Pancreas (tissue), 10 donors: Measurements from ENCODE around the gene CHM. TPM values are rescaled to one million over a fixed set of nuclear protein-coding genes. Genes with fewer than 3 reads are reported as not detected.

ENCODE experiments used
- ATAC-seq, 4 donors: fragments of 200-7000 bp; cut with Tn5 transposase; one replicate each; pipeline versions ENCODE4 v1.8.0 to v1.9.1; 2020; ENCODE audit warnings: mild to moderate bottlenecking in 4 of 4, moderate library complexity in 4 of 4
- DNase-seq, 6 donors: peaks; one replicate each; pipeline ENCODE4 v3.0.0-alpha.2; 2020
- FAIRE-seq: peaks from 2 replicates; lab custom pipeline; 2012; peaks lifted over from hg19 to GRCh38; lab: Jason Lieb, UNC
- H3K27ac ChIP-seq, 4 donors: fragments of 200-600 bp; sonication (generic); 1 replicate in 3 of 4; 2 replicates in 1 of 4; pipeline versions ENCODE4 v1.5.0 to v1.8.0; 2020
- H3K27me3 ChIP-seq, 4 donors: fragments of 200-600 bp; one replicate each; pipeline ENCODE4 v1.8.0; 2021
- H3K36me3 ChIP-seq, 3 donors: fragments of 200-600 bp; sonication (generic) in 1 of 3; one replicate each; pipeline versions ENCODE4 v1.5.0 to v1.8.0; 2020 to 2021
- H3K4me1 ChIP-seq, 3 donors: fragments of 200-600 bp; one replicate each; pipeline ENCODE4 v1.8.0; 2021
- H3K4me3 ChIP-seq, 4 donors: fragments of 200-600 bp; sonication (generic) in 2 of 4; one replicate each; pipeline versions ENCODE4 v1.5.0 to v1.8.0; 2020 to 2021
- H3K9me3 ChIP-seq, 4 donors: fragments of 200-600 bp; one replicate each; pipeline ENCODE4 v1.8.0; 2021
- WGBS, 2 donors: extraction: QIAGEN DNeasy Blood & Tissue Kit; methylation state at CpG; one replicate each; pipeline ENCODE4 v1.1.7; 2013; 5-methylcytosine and 5-hydroxymethylcytosine counted together
- intact Hi-C, 3 donors: fragments of 100-400 bp; cut with DNase I; formaldehyde crosslinking; loops; one replicate each; pipeline versions ENCODE4 v1.11.1 to v1.14.2; 2022
- polyA plus RNA-seq, 2 donors: library from polyadenylated mRNA; stranded (reverse); fragments of 200-250 nt; gene quantifications; one replicate each; pipeline ENCODE4 v1.2.3, GENCODE V29; 2013
- total RNA-seq, 6 donors: library from RNA; stranded (reverse); fragmentation: NEBNext Ultra II Directional in 4 of 6; extraction: Animal tissue kit (Norgen Biotek cat#: 25700) in 4 of 6; gene quantifications; one replicate each; pipeline versions ENCODE4 v1.2.1 to v1.2.4, GENCODE V29; 2021 to 2023
- TF ChIP-seq, protein P1 (sequence below), 4 donors: fragments of 200-600 bp; sonication (generic) in 3 of 4; IDR thresholded peaks; one replicate each; pipeline versions ENCODE4 v1.5.0 to v1.8.0; 2021; ENCODE audit warnings: antibody characterized with exemption in 4 of 4
- donor health status: healthy with polysubstance abuse.
- donor health status: DM: no; HTN: no; CAD: no; lungs with moderate emphysema.
- donor health status: DM: no; HTN: no; CAD: no.
- donor health status: control.
- donor health status: control.
- donor health status: Bipolar disorder and iron deficiency.
- donor health status: DM: yes; HTN: yes; CAD: no.
- donor health status: DM: no; HTN: no; CAD: no.
- donor health status: DM: no; HTN: no; CAD: no.
- donor health status: DM: yes; HTN: yes; CAD: no.

The CHM gene
- total and polyA plus RNA-seq, 8 donors, result 3.9 to 10.7 (median 7.9) TPM

DNA sequence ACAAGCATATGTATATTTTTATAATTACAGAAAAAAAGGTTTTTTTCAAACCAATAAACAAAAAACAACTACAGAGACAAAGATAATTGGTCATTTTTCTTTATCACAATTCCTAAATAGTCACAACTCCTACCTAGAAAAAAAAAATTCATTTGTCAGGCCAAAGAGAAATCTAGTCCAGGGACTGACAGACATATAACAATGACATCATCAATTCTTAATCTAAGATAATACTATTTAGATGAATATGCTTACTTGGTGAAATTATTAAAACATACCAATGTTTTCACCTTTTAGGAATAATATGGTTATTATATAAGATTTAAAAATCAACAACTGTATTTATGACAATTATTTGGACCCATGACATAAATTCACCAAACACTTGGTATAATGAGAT lies 48.4 kb downstream of the CHM start:
- FAIRE-seq, result peak; percentile 9
- H3K27me3 ChIP-seq, result no peaks in the 10 kb centered on the region
- intact Hi-C loops, result no loop called here
- H3K4me3 ChIP-seq, result no peak overlapping the region
- no peak for DNase-seq
- no peaks in the 10 kb centered on the region for H3K36me3 ChIP-seq
- H3K9me3 ChIP-seq, result no peaks in the 10 kb centered on the region
- H3K27ac ChIP-seq, result no peak overlapping the region
- ATAC-seq, result no peak
- TF ChIP-seq, protein P1, sequence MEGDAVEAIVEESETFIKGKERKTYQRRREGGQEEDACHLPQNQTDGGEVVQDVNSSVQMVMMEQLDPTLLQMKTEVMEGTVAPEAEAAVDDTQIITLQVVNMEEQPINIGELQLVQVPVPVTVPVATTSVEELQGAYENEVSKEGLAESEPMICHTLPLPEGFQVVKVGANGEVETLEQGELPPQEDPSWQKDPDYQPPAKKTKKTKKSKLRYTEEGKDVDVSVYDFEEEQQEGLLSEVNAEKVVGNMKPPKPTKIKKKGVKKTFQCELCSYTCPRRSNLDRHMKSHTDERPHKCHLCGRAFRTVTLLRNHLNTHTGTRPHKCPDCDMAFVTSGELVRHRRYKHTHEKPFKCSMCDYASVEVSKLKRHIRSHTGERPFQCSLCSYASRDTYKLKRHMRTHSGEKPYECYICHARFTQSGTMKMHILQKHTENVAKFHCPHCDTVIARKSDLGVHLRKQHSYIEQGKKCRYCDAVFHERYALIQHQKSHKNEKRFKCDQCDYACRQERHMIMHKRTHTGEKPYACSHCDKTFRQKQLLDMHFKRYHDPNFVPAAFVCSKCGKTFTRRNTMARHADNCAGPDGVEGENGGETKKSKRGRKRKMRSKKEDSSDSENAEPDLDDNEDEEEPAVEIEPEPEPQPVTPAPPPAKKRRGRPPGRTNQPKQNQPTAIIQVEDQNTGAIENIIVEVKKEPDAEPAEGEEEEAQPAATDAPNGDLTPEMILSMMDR (IDR thresholded peaks at IDR 0.05), result no peak
- no peaks in the 10 kb centered on the region for H3K4me1 ChIP-seq

DNA sequence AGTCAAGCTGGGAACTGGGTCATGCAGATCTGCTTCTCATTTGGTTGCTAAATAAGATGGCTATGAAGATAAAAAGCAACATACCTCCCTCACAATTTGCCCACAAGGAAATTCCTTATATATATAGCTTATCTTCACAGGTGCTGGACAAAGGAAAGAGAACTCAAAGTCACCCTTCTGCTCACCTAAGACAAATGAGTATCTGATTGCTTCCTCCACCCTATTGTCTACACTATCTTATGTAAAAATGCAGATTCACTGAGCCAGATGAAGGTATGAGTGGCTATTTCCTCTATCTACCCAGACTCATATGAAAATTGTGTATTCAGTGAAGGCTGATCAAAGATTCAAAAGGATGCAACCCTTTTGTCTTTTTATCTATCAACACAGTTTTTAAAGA lies 50.8 kb downstream of the CHM start:
- Histone ChIP-seq H3K4me1 (no peaks in the 10 kb centered on the region), H3K4me3 (no peak overlapping the region), H3K9me3 (no peaks in the 10 kb centered on the region), H3K27ac (no peak overlapping the region), H3K27me3 (no peaks in the 10 kb centered on the region), H3K36me3 (no peaks in the 10 kb centered on the region)
- ATAC-seq, result no peak
- intact Hi-C loops, result no loop called here
- FAIRE-seq, result no peak
- DNase-seq, result no peak
- TF ChIP-seq, protein P1 (IDR thresholded peaks at IDR 0.05), result no peak

DNA sequence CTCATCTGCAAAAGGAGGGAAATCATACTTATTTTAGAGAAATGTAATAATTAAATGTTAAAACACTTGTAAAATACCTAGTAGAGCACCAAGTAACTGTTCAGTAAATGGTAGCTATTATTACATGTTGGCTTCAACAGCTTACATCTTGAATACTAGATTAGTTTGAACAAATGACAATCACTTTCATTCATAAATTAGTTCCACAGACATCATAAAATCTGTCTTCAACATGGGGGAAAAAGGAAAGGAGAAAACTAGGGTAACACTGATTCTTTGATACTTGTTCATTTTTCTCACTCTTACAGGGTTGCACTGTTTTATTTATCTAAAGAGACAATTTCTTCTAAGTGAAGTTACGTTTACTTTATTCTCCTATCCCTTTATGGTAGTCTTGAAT lies 51.7 kb downstream of the CHM start:
- H3K4me1 ChIP-seq, result no peaks in the 10 kb centered on the region
- DNase-seq (no peak), FAIRE-seq (no peak), ATAC-seq (no peak)
- intact Hi-C loops, result no loop called here
- no peaks in the 10 kb centered on the region for H3K9me3 ChIP-seq
- TF ChIP-seq, protein P1 (IDR thresholded peaks at IDR 0.05), result no peak
- H3K36me3 ChIP-seq, result no peaks in the 10 kb centered on the region
- WGBS, 2 donors, result 82 to 93% methylated on average over 1 of the region's 1 CpG
- no peak overlapping the region for H3K4me3 ChIP-seq
- H3K27ac ChIP-seq, result no peak overlapping the region
- no peaks in the 10 kb centered on the region for H3K27me3 ChIP-seq

DNA sequence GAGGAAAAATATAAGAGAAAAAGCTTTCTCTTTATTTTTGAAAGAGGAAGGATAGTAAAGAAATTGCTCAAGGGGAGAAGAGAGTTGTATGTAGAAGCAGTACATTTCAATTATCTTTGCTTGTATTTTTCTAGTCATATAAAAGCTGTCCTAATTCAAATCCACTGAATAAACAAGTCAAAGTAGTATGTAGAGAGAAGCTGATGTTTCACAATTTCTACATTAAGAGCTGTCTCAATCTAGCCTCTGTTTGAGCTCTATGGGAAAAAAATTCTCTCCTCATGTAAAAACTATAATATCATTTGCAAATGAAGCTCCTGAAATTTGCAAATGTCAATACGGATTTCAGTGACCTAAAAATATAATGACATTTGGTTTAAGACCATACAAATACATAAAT lies 52.6 kb downstream of the CHM start:
- Histone ChIP-seq H3K4me3 (no peak overlapping the region), H3K27ac (no peak overlapping the region), H3K4me1 (no peaks in the 10 kb centered on the region), H3K9me3 (no peaks in the 10 kb centered on the region), H3K36me3 (no peaks in the 10 kb centered on the region), H3K27me3 (no peaks in the 10 kb centered on the region)
- TF ChIP-seq, protein P1 (IDR thresholded peaks at IDR 0.05), result no peak
- FAIRE-seq (no peak), ATAC-seq (no peak), DNase-seq (no peak)
- WGBS, 2 donors, result 68 to 79% methylated on average over 1 of the region's 1 CpG
- intact Hi-C loops, result no loop called here

DNA sequence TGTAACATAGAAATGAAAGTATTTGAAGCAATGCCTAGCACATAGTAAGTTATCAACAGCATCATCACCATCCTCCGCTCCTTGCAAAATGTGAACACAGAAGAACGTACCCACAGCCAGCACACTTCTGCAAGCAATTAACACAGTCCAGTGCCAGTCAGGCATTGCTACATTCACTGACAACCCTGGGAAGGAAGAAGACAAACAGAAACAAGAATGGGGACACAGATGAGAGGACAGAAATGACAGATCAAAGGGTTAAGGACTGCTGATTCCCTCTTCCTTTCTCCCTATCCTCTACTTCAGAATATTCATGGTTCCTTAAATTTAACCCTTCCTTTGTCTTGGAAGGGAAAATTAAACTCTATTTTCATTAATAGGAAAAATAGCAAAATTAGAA lies 53.1 kb downstream of the CHM start:
- FAIRE-seq (no peak), ATAC-seq (no peak), DNase-seq (no peak)
- Histone ChIP-seq H3K36me3 (no peaks in the 10 kb centered on the region), H3K9me3 (no peaks in the 10 kb centered on the region), H3K4me3 (no peak overlapping the region), H3K27ac (no peak overlapping the region), H3K4me1 (no peaks in the 10 kb centered on the region), H3K27me3 (no peaks in the 10 kb centered on the region)
- 86 to 89% methylated on average over 2 of the region's 2 CpGs for WGBS, 2 donors
- TF ChIP-seq, protein P1 (IDR thresholded peaks at IDR 0.05), result no peak
- intact Hi-C loops, result no loop called here
